H9 (cell line): ENCODE data around the gene ARSI. TPM values are rescaled to one million over a fixed set of nuclear protein-coding genes. Genes with fewer than 3 reads are reported as not detected.

ENCODE experiments used
- DNase-seq: peaks from one replicate; pipeline ENCODE4 v3.0.0-alpha.2; 2017
- H2AFZ ChIP-seq: one replicate; pipeline ENCODE4 v1.6.1; 2013; ENCODE audit warnings: mild to moderate bottlenecking, low read length, control low read depth, moderate library complexity
- H2AK5ac ChIP-seq: 2 replicates; pipeline ENCODE4 v1.6.1; 2013; ENCODE audit warnings: low read length, control low read depth, mixed read lengths; ENCODE audit not compliant: insufficient read length
- H2BK120ac ChIP-seq: one replicate; pipeline ENCODE4 v1.6.1; 2013; ENCODE audit warnings: low read depth, mild to moderate bottlenecking, low read length, control low read depth, inconsistent platforms; ENCODE audit not compliant: poor library complexity, severe bottlenecking
- H2BK12ac ChIP-seq: 2 replicates; pipeline ENCODE4 v1.6.1; 2013; ENCODE audit warnings: low read length, control low read depth, mixed read lengths, low read depth; ENCODE audit not compliant: insufficient read length
- H2BK15ac ChIP-seq: 2 replicates; pipeline ENCODE4 v1.6.1; 2013; ENCODE audit warnings: low read depth, low read length, control low read depth
- H2BK20ac ChIP-seq: one replicate; pipeline ENCODE4 v1.6.1; 2013; ENCODE audit warnings: low read depth, mild to moderate bottlenecking, low read length, control low read depth, inconsistent platforms; ENCODE audit not compliant: poor library complexity, severe bottlenecking
- H2BK5ac ChIP-seq: 2 replicates; pipeline ENCODE4 v1.6.1; 2013; ENCODE audit warnings: low read length, control low read depth, mixed read lengths; ENCODE audit not compliant: insufficient read length
- H3K14ac ChIP-seq: 2 replicates; pipeline ENCODE4 v1.6.1; 2013; ENCODE audit warnings: low read length, control low read depth; ENCODE audit not compliant: insufficient read depth
- H3K18ac ChIP-seq: 2 replicates; pipeline ENCODE4 v1.6.1; 2013; ENCODE audit warnings: low read depth, mild to moderate bottlenecking, mixed read lengths, low read length, control low read depth; ENCODE audit not compliant: insufficient read length
- H3K23ac ChIP-seq: 2 replicates; pipeline ENCODE4 v1.6.1; 2013; ENCODE audit warnings: low read length, control low read depth, mixed read lengths, low read depth; ENCODE audit not compliant: insufficient read length
- H3K23me2 ChIP-seq: 2 replicates; pipeline ENCODE4 v1.6.1; 2013; ENCODE audit warnings: low read depth, mild to moderate bottlenecking, mixed read lengths, low read length, control low read depth; ENCODE audit not compliant: insufficient read length, poor library complexity, severe bottlenecking
- H3K27ac ChIP-seq: 2 replicates; pipeline ENCODE4 v1.5.1; 2013; ENCODE audit warnings: low read length, control low read depth, mixed read lengths, low read depth; ENCODE audit not compliant: insufficient read length
- H3K27me3 ChIP-seq: 2 replicates; pipeline ENCODE4 v1.6.1; 2013; ENCODE audit warnings: low read length, control low read depth, inconsistent platforms; ENCODE audit not compliant: insufficient read depth
- H3K4ac ChIP-seq: 2 replicates; pipeline ENCODE4 v1.6.1; 2013; ENCODE audit warnings: low read depth, mild to moderate bottlenecking, control low read depth, inconsistent platforms, low read length, moderate library complexity
- H3K4me1 ChIP-seq: 2 replicates; pipeline ENCODE4 v1.6.1; 2013; ENCODE audit warnings: low read length, control low read depth, inconsistent platforms; ENCODE audit not compliant: insufficient read depth
- H3K4me2 ChIP-seq: 2 replicates; pipeline ENCODE4 v1.6.1; 2013; ENCODE audit warnings: low read length, control low read depth, mixed read lengths; ENCODE audit not compliant: insufficient read length, insufficient read depth
- H3K56ac ChIP-seq: 2 replicates; pipeline ENCODE4 v1.6.1; 2013; ENCODE audit warnings: low read depth, mild to moderate bottlenecking, mixed read lengths, low read length, control low read depth; ENCODE audit not compliant: insufficient read length
- H3K79me1 ChIP-seq: 2 replicates; pipeline ENCODE4 v1.6.1; 2013; ENCODE audit warnings: low read depth, mild to moderate bottlenecking, moderate library complexity, low read length, control low read depth, inconsistent platforms; ENCODE audit not compliant: insufficient read depth, poor library complexity, severe bottlenecking
- H3K79me2 ChIP-seq: 2 replicates; pipeline ENCODE4 v1.6.1; 2013; ENCODE audit warnings: low read length, control low read depth, inconsistent platforms; ENCODE audit not compliant: insufficient read depth
- H3K9ac ChIP-seq: 2 replicates; pipeline ENCODE4 v1.6.1; 2013; ENCODE audit warnings: low read length, control low read depth, mixed read lengths; ENCODE audit not compliant: insufficient read length; ENCODE audit errors: extremely low read depth
- H3K9me3 ChIP-seq: one replicate; pipeline ENCODE4 v1.6.1; 2013; ENCODE audit warnings: low read depth, low read length, inconsistent platforms; ENCODE audit not compliant: control insufficient read depth
- H3T11ph ChIP-seq: one replicate; pipeline ENCODE4 v1.6.1; 2013; ENCODE audit warnings: mild to moderate bottlenecking, low read length, control low read depth, inconsistent platforms
- H4K20me1 ChIP-seq: one replicate; pipeline ENCODE4 v1.6.1; 2013; ENCODE audit not compliant: control insufficient read depth, insufficient read length, insufficient read depth
- H4K5ac ChIP-seq: 2 replicates; pipeline ENCODE4 v1.6.1; 2013; ENCODE audit warnings: low read depth, mild to moderate bottlenecking, mixed read lengths, low read length, control low read depth; ENCODE audit not compliant: insufficient read length
- H4K8ac ChIP-seq: replicated peaks from 2 replicates; pipeline ENCODE4 v1.6.1; 2013; ENCODE audit warnings: low read length, control low read depth, mixed read lengths, low read depth; ENCODE audit not compliant: insufficient read length
- H4K91ac ChIP-seq: 2 replicates; pipeline ENCODE4 v1.6.1; 2013; ENCODE audit warnings: low read depth, mild to moderate bottlenecking, moderate library complexity, mixed read lengths, low read length, control low read depth; ENCODE audit not compliant: insufficient read length
- H3K27ac Mint-ChIP-seq, 3 experiments: 2 replicates in 2 of 3; 3 replicates in 1 of 3; pipeline ENCODE4 v1.8.0; 2020 to 2021; ENCODE audit warnings: mixed read lengths in 3 of 3, mild to moderate bottlenecking in 1 of 3, moderate library complexity in 1 of 3
- H3K27me3 Mint-ChIP-seq: 2 replicates; pipeline ENCODE4 v1.8.0; 2021; ENCODE audit warnings: low read depth, mild to moderate bottlenecking, moderate library complexity, mixed read lengths
- H3K36me3 Mint-ChIP-seq, 3 experiments: 2 replicates in 2 of 3; 3 replicates in 1 of 3; pipeline ENCODE4 v1.8.0; 2020 to 2021; ENCODE audit warnings: low read depth in 3 of 3, mixed read lengths in 3 of 3; ENCODE audit not compliant: insufficient read depth in 1 of 3
- H3K4me1 Mint-ChIP-seq, 2 experiments: 2 replicates each; pipeline ENCODE4 v1.8.0; 2020; ENCODE audit warnings: mixed read lengths in 2 of 2
- H3K4me3 Mint-ChIP-seq, 2 experiments: 2 replicates in 1 of 2; 3 replicates in 1 of 2; pipeline ENCODE4 v1.8.0; 2020 to 2021; ENCODE audit warnings: mild to moderate bottlenecking in 2 of 2, mixed read lengths in 2 of 2, moderate library complexity in 1 of 2
- H3K9me3 Mint-ChIP-seq, 2 experiments: 2 replicates in 1 of 2; 3 replicates in 1 of 2; pipeline ENCODE4 v1.8.0; 2020; ENCODE audit warnings: mild to moderate bottlenecking in 2 of 2, mixed read lengths in 2 of 2, moderate library complexity in 1 of 2
- CTCF ChIP-seq: fragments of 200-600 bp; sonication (generic); conservative IDR thresholded peaks from 3 replicates; pipeline ENCODE4 v1.8.0; 2021; ENCODE audit warnings: antibody characterized with exemption, mild to moderate bottlenecking
- WGBS: extraction: QIAGEN DNeasy Blood & Tissue Kit; methylation state at CpG from one replicate; pipeline ENCODE4 v1.1.7; 2013; ENCODE audit warnings: missing lambda C conversion rate, low lambda C conversion rate, mixed read lengths; ENCODE audit not compliant: insufficient read length; ENCODE audit errors: extremely low coverage; 5-methylcytosine and 5-hydroxymethylcytosine counted together
- total RNA-seq: library from RNA; stranded (reverse); gene quantifications from 2 replicates; pipeline ENCODE4 v1.2.1, GENCODE V29; 2021

ARSI gene
- total RNA-seq, 1 experiment from 2014 or later, result 1.7 TPM

DNA sequence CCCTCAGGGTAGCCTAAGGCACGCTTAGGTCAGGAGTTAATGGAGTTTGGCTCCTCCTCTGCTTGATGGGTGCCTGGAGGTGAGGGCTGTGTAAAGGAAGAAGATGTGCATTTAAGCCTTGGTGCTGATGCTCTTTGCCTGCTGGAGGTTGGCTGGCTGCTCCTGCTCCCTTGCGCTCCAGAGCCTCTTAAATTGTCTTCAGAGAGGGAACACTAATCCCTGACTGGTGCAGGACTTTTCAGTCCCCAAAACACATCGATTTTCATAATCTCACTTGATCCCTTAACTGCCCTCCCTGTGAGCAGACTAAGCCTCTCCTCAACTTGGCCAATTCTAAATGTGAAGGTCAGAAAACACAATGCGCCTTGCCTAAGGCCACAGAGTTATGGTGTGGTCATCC, 38.6 kb upstream of the ARSI start:
- no peak for TF ChIP-seq CTCF
- Histone ChIP-seq H3K4me1 (no peaks in the 10 kb centered on the region), H3K9ac (no peak overlapping the region), H2BK15ac (no peak overlapping the region), H3K9me3 (no peaks in the 10 kb centered on the region), H2AFZ (no peak overlapping the region), H3K79me1 (no peaks in the 10 kb centered on the region), H3K14ac (no peak overlapping the region), H3K79me2 (no peaks in the 10 kb centered on the region), H2BK5ac (no peak overlapping the region), H3K4ac (no peak overlapping the region), H2BK12ac (no peak overlapping the region), H4K5ac (no peak overlapping the region), H3K18ac (no peak overlapping the region), H2BK20ac (no peak overlapping the region), H3K4me2 (no peak overlapping the region), H3K23ac (no peak overlapping the region), H4K20me1 (no peaks in the 10 kb centered on the region), H4K91ac (no peak overlapping the region), H3T11ph (no peak overlapping the region), H3K27ac (no peak overlapping the region), H2AK5ac (no peak overlapping the region), H4K8ac (no peak overlapping the region), H2BK120ac (no peak overlapping the region), H3K27me3 (no peaks in the 10 kb centered on the region), H3K56ac (no peak overlapping the region), H3K23me2 (no peaks in the 10 kb centered on the region)
- no peaks in the 10 kb centered on the region for H3K36me3 Mint-ChIP-seq
- no peak overlapping the region for H3K4me3 Mint-ChIP-seq
- no peak overlapping the region for H3K27ac Mint-ChIP-seq
- no peak for DNase-seq
- H3K9me3 Mint-ChIP-seq, result no peaks in the 10 kb centered on the region; a peak in 1 of 5 replicates
- H3K4me1 Mint-ChIP-seq, result peaks cover 0 to 7% of the 10 kb centered on the region in 2 experiments; a peak in 2 of 4 replicates
- no CpG with 5 or more reads among the region's 4 CpGs for WGBS
- no peaks in the 10 kb centered on the region; the same call in 1 of the 2 replicates for H3K27me3 Mint-ChIP-seq
